Ureter (tissue), 1 donor: ENCODE data around the gene FAM171A1. TPM values are rescaled to one million over a fixed set of nuclear protein-coding genes. Genes with fewer than 3 reads are reported as not detected.
"Not testable (repeated sequence)": the region's sequence is repeated elsewhere in the genome, so short reads cannot be mapped to it uniquely, and the experiment has no call there.

Experiments
- DNase-seq: peaks from one replicate; pipeline ENCODE4 v3.0.0-alpha.2; 2020; ENCODE audit warnings: low spot score
- total RNA-seq: library from RNA; stranded (reverse); gene quantifications from one replicate; pipeline ENCODE4 v1.2.4, GENCODE V29; 2023
- donor health status: DM: yes; HTN: yes; CAD: no.

FAM171A1 gene
- total RNA-seq, 1 donor from 2014 or later, result 15.9 TPM

GRCh38 chr10:15320118-15320517, 51.0 kb downstream of the FAM171A1 start:
- DNase-seq, result no peak

GRCh38 chr10:15316871-15317464, 54.1 kb downstream of the FAM171A1 start:
- no peak for DNase-seq

GRCh38 chr10:15316145-15316544, 54.9 kb downstream of the FAM171A1 start:
- no peak for DNase-seq

- no peak for DNase-seq
Measured at GRCh38 chr10:15315286-15315685, 55.8 kb downstream of the FAM171A1 start.

- DNase-seq, result no peak
Measured at GRCh38 chr10:15314482-15315045, 56.5 kb downstream of the FAM171A1 start.

- no peak for DNase-seq
Measured at GRCh38 chr10:15313843-15314242, 57.2 kb downstream of the FAM171A1 start.

GRCh38 chr10:15313047-15313446, 58.0 kb downstream of the FAM171A1 start:
- no peak for DNase-seq

GRCh38 chr10:15311569-15312280, 59.4 kb downstream of the FAM171A1 start:
- no peak for DNase-seq

GRCh38 chr10:15310776-15311568, 60.1 kb downstream of the FAM171A1 start:
- DNase-seq, result no peak

GRCh38 chr10:15309221-15309620, 61.9 kb downstream of the FAM171A1 start:
- DNase-seq, result no peak

GRCh38 chr10:15306735-15307280, 64.3 kb downstream of the FAM171A1 start:
- DNase-seq, result no peak

- no peak for DNase-seq
Measured at GRCh38 chr10:15305634-15306033, 65.5 kb downstream of the FAM171A1 start.

- no peak for DNase-seq
Measured at GRCh38 chr10:15305161-15305560, 65.9 kb downstream of the FAM171A1 start.

- DNase-seq, result not testable (repeated sequence)
Measured at GRCh38 chr10:15302188-15302956, 68.7 kb downstream of the FAM171A1 start.

- DNase-seq, result no peak
Measured at GRCh38 chr10:15300697-15301096, 70.4 kb downstream of the FAM171A1 start.

GRCh38 chr10:15300145-15300544, 70.9 kb downstream of the FAM171A1 start:
- DNase-seq, result no peak

- no peak for DNase-seq
Measured at GRCh38 chr10:15296701-15297100, 74.4 kb downstream of the FAM171A1 start.

GRCh38 chr10:15295537-15296325, 75.4 kb downstream of the FAM171A1 start:
- DNase-seq, result no peak

GRCh38 chr10:15293862-15294842, 76.9 kb downstream of the FAM171A1 start:
- DNase-seq, result no peak
